HFF-Myc (cell line): Measurements from ENCODE around the gene CAMKK1.
A peak's percentile ranks its signal among the peaks of the same experiment; 100 is the strongest.

Source experiments
- DNase-seq: peaks from one replicate; pipeline ENCODE4 v3.0.0-alpha.2; 2011; ENCODE audit warnings: low read depth; ENCODE audit errors: extremely low read depth
- H3K4me3 ChIP-seq: replicated peaks from 2 replicates; pipeline ENCODE4 v1.5.1; 2011; ENCODE audit warnings: low read depth, mild to moderate bottlenecking, control low read depth, low read length
- CTCF ChIP-seq: IDR thresholded peaks from 2 replicates; pipeline ENCODE4 v1.5.1; 2012; ENCODE audit warnings: mild to moderate bottlenecking, low read depth, low read length, control low read depth; ENCODE audit errors: missing control alignments

CAMKK1 gene

GRCh38 chr17:3893003-3893719 lies at the start of gene CAMKK1:
Gene CAMKK1, minus strand, starts transcription at chr17:3893053. Its CDS starts 7,366 bp downstream, at chr17:3885687.
- no peak for TF ChIP-seq CTCF
- DNase-seq, result no peak
- H3K4me3 ChIP-seq, result peak within 1 kb of the TSS; percentile 78

- no peak for TF ChIP-seq CTCF
- no peak overlapping the region for H3K4me3 ChIP-seq
- DNase-seq, result no peak
These were observed 48.3 kb upstream of the CAMKK1 start for GRCh38 chr17:3940965-3941698.

GRCh38 chr17:3937359-3937758 lies 44.5 kb upstream of the CAMKK1 start:
- TF ChIP-seq CTCF, result no peak
- DNase-seq, result no peak
- no peak overlapping the region for H3K4me3 ChIP-seq

GRCh38 chr17:3935825-3936355 lies 43.0 kb upstream of the CAMKK1 start:
- no peak for DNase-seq
- no peak for TF ChIP-seq CTCF
- H3K4me3 ChIP-seq, result no peak overlapping the region

GRCh38 chr17:3935140-3935542 lies 42.3 kb upstream of the CAMKK1 start:
- no peak overlapping the region for H3K4me3 ChIP-seq
- DNase-seq, result no peak
- TF ChIP-seq CTCF, result peak; percentile 78

- no peak for TF ChIP-seq CTCF
- H3K4me3 ChIP-seq, result no peak overlapping the region
- no peak for DNase-seq
These were observed 36.9 kb upstream of the CAMKK1 start for GRCh38 chr17:3929764-3930163.
